Pancreas (tissue), 10 donors: ENCODE results near the gene SLC25A44. TPM values are rescaled to one million over a fixed set of nuclear protein-coding genes. Genes with fewer than 3 reads are reported as not detected.

Experiments used
- ATAC-seq, 4 donors: fragments of 200-7000 bp; cut with Tn5 transposase; one replicate each; pipeline versions ENCODE4 v1.8.0 to v1.9.1; 2020; ENCODE audit warnings: mild to moderate bottlenecking in 4 of 4, moderate library complexity in 4 of 4
- DNase-seq, 6 donors: peaks; one replicate each; pipeline ENCODE4 v3.0.0-alpha.2; 2020
- FAIRE-seq: peaks from 2 replicates; lab custom pipeline; 2012; peaks lifted over from hg19 to GRCh38; lab: Jason Lieb, UNC
- H3K27ac ChIP-seq, 4 donors: fragments of 200-600 bp; sonication (generic); 1 replicate in 3 of 4; 2 replicates in 1 of 4; pipeline versions ENCODE4 v1.5.0 to v1.8.0; 2020
- H3K27me3 ChIP-seq, 4 donors: fragments of 200-600 bp; one replicate each; pipeline ENCODE4 v1.8.0; 2021
- H3K36me3 ChIP-seq, 3 donors: fragments of 200-600 bp; sonication (generic) in 1 of 3; one replicate each; pipeline versions ENCODE4 v1.5.0 to v1.8.0; 2020 to 2021
- H3K4me1 ChIP-seq, 3 donors: fragments of 200-600 bp; one replicate each; pipeline ENCODE4 v1.8.0; 2021
- H3K4me3 ChIP-seq, 4 donors: fragments of 200-600 bp; sonication (generic) in 2 of 4; one replicate each; pipeline versions ENCODE4 v1.5.0 to v1.8.0; 2020 to 2021
- H3K9me3 ChIP-seq, 4 donors: fragments of 200-600 bp; one replicate each; pipeline ENCODE4 v1.8.0; 2021
- WGBS, 2 donors: extraction: QIAGEN DNeasy Blood & Tissue Kit; methylation state at CpG; one replicate each; pipeline ENCODE4 v1.1.7; 2013; 5-methylcytosine and 5-hydroxymethylcytosine counted together
- intact Hi-C, 3 donors: fragments of 100-400 bp; cut with DNase I; formaldehyde crosslinking; loops; one replicate each; pipeline versions ENCODE4 v1.11.1 to v1.14.2; 2022
- polyA plus RNA-seq, 2 donors: library from polyadenylated mRNA; stranded (reverse); fragments of 200-250 nt; gene quantifications; one replicate each; pipeline ENCODE4 v1.2.3, GENCODE V29; 2013
- total RNA-seq, 6 donors: library from RNA; stranded (reverse); fragmentation: NEBNext Ultra II Directional in 4 of 6; extraction: Animal tissue kit (Norgen Biotek cat#: 25700) in 4 of 6; gene quantifications; one replicate each; pipeline versions ENCODE4 v1.2.1 to v1.2.4, GENCODE V29; 2021 to 2023
- TF ChIP-seq, protein P1 (sequence below), 4 donors: fragments of 200-600 bp; sonication (generic) in 3 of 4; IDR thresholded peaks; one replicate each; pipeline versions ENCODE4 v1.5.0 to v1.8.0; 2021; ENCODE audit warnings: antibody characterized with exemption in 4 of 4
- donor health status: healthy with polysubstance abuse.
- donor health status: DM: no; HTN: no; CAD: no; lungs with moderate emphysema.
- donor health status: DM: no; HTN: no; CAD: no.
- donor health status: control.
- donor health status: control.
- donor health status: Bipolar disorder and iron deficiency.
- donor health status: DM: yes; HTN: yes; CAD: no.
- donor health status: DM: no; HTN: no; CAD: no.
- donor health status: DM: no; HTN: no; CAD: no.
- donor health status: DM: yes; HTN: yes; CAD: no.

Gene SLC25A44
- total and polyA plus RNA-seq, 8 donors, result 4.0 to 11.4 (median 6.7) TPM

DNA sequence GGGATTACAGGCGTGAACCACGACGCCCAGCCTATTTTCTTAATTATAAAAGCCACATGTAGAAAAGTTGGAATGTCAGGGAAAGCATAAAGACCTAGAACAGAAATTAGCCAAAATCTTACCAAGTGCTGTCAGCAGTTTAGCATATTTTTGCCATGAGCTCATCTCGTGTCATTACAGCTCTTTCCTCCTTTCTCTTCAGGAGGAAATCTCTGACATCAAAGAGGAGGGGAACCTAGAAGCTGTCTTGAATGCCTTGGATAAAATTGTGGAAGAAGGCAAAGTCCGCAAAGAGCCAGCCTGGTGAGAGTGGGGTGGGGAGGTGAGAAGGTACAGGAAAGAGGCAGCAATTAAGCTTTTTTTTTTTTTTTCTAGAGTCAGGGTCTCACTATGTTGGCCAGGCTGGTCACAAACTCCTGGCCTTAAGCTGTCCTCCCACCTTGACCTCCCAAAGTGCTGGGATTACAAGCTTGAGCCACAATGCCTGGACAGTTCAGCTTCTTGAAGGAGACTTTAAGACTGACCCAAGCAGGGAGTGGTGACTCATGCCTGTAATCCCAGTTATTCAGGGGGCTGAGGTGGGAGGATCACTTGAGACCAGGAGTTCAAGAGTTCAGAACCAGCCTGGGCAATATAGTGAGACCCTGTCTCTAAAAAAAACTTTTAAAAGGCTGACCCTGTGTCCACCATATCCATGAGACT, 39.7 kb downstream of the SLC25A44 start:
- Histone ChIP-seq H3K36me3 (peaks cover 2 to 19% (median 16%) of the 10 kb centered on the region in 3 donors), H3K4me3 (no peak overlapping the region), H3K27me3 (no peaks in the 10 kb centered on the region), H3K9me3 (no peaks in the 10 kb centered on the region), H3K27ac (no peak overlapping the region), H3K4me1 (no peaks in the 10 kb centered on the region)
- TF ChIP-seq, protein P1, sequence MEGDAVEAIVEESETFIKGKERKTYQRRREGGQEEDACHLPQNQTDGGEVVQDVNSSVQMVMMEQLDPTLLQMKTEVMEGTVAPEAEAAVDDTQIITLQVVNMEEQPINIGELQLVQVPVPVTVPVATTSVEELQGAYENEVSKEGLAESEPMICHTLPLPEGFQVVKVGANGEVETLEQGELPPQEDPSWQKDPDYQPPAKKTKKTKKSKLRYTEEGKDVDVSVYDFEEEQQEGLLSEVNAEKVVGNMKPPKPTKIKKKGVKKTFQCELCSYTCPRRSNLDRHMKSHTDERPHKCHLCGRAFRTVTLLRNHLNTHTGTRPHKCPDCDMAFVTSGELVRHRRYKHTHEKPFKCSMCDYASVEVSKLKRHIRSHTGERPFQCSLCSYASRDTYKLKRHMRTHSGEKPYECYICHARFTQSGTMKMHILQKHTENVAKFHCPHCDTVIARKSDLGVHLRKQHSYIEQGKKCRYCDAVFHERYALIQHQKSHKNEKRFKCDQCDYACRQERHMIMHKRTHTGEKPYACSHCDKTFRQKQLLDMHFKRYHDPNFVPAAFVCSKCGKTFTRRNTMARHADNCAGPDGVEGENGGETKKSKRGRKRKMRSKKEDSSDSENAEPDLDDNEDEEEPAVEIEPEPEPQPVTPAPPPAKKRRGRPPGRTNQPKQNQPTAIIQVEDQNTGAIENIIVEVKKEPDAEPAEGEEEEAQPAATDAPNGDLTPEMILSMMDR (IDR thresholded peaks at IDR 0.05), result no peak
- WGBS, 2 donors, result 90 to 92% methylated on average over 5 of the region's 5 CpGs
- ATAC-seq, result no peak
- intact Hi-C loops, result loop anchor here in 1 of 3 donors (10.0 kb wide), 1 partner anchor 89 kb away; no protein-coding TSS in a partner anchor
- FAIRE-seq, result no peak
- no peak for DNase-seq

DNA sequence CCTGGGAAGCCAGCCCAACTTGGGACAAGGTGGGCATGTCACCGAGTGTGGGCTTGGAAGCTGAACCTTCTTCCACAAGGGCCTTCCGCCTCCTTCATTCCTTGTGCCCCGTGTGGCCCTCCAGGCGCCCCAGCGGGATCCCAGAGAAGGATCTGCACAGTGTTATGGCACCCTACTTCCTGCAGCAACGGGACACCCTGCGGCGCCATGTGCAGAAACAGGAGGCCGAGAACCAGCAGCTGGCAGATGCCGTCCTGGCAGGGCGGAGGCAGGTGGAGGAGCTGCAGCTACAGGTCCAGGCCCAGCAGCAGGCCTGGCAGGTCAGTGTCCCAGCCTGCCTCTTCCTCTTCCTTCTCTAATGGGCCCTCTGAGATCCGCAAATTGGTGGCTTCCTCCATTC, 42.3 kb downstream of the SLC25A44 start:
- peaks cover 2 to 32% (median 16%) of the 10 kb centered on the region in 3 donors for H3K36me3 ChIP-seq
- intact Hi-C loops, result loop anchor here in 1 of 3 donors (10.0 kb wide), 1 partner anchor 91 kb away; no protein-coding TSS in a partner anchor
- no peaks in the 10 kb centered on the region for H3K27me3 ChIP-seq
- TF ChIP-seq, protein P1 (IDR thresholded peaks at IDR 0.05), result no peak
- no peak for DNase-seq
- FAIRE-seq, result no peak
- no peaks in the 10 kb centered on the region for H3K9me3 ChIP-seq
- no peaks in the 10 kb centered on the region for H3K4me1 ChIP-seq
- no peak for ATAC-seq
- H3K27ac ChIP-seq, result no peak overlapping the region
- H3K4me3 ChIP-seq, result no peak overlapping the region
- 91 to 96% methylated on average over 12 of the region's 12 CpGs for WGBS, 2 donors

DNA sequence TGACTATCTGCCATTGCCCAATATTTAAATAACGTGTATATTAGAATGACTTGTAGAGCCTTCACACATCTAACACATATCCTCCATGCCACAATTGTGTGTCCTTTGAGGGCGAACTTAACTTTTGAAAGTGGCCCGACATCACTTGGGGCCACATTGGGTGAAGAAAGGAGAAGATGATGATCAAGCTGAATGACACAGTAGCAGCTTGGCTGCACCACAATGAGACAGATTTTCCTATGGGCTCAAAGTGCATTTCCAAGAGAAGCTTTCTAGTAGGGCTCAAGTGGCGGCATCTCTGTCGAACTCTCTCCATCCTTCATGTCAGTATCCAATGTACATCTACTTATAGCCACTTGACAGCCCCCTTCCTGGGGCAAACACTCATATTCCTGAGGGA, 44.3 kb downstream of the SLC25A44 start:
- WGBS, 2 donors, result 89 to 93% methylated on average over 5 of the region's 5 CpGs
- Histone ChIP-seq H3K27me3 (no peaks in the 10 kb centered on the region), H3K4me3 (no peak overlapping the region), H3K9me3 (no peaks in the 10 kb centered on the region), H3K27ac (no peak overlapping the region), H3K4me1 (no peaks in the 10 kb centered on the region), H3K36me3 (peaks cover 2 to 32% (median 16%) of the 10 kb centered on the region in 3 donors)
- no peak for DNase-seq
- TF ChIP-seq, protein P1 (IDR thresholded peaks at IDR 0.05), result no peak
- intact Hi-C loops, result loop anchor here in 1 of 3 donors (10.0 kb wide), 1 partner anchor 93 kb away; no protein-coding TSS in a partner anchor
- ATAC-seq, result no peak
- no peak for FAIRE-seq

DNA sequence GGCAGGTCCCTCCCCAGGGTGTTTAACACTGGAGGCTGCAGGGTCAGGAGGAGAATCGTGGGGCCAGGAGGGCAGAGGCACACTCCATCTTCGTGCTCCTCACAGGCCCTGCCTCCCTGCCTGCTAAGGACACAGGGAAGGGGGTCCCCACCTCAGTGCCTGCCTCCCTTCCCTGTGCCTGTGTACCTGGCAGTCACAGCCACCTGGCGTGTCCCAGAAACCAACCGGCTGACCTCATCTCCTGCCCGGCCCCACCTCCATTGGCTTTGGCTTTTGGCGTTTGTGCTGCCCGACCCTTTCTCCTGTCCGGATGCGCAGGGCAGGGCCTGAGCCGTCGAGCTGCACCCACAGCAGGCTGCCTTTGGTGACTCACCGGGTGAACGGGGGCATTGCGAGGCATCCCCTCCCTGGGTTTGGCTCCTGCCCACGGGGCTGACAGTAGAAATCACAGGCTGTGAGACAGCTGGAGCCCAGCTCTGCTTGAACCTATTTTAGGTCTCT, 47.5 kb downstream of the SLC25A44 start:
- no peaks in the 10 kb centered on the region for H3K9me3 ChIP-seq
- WGBS, 2 donors, result 77 to 79% methylated on average over 15 of the region's 15 CpGs
- peaks cover 3 to 6% (median 6%) of the 10 kb centered on the region in 3 donors for H3K4me1 ChIP-seq
- DNase-seq (no peak), FAIRE-seq (no peak), ATAC-seq (no peak)
- no peak overlapping the region for H3K27ac ChIP-seq
- H3K27me3 ChIP-seq, result no peaks in the 10 kb centered on the region
- peaks cover 0 to 24% (median 16%) of the 10 kb centered on the region in 3 donors for H3K36me3 ChIP-seq
- no peak overlapping the region for H3K4me3 ChIP-seq
- TF ChIP-seq, protein P1 (IDR thresholded peaks at IDR 0.05), result no peak
- intact Hi-C loops, result no loop called here

DNA sequence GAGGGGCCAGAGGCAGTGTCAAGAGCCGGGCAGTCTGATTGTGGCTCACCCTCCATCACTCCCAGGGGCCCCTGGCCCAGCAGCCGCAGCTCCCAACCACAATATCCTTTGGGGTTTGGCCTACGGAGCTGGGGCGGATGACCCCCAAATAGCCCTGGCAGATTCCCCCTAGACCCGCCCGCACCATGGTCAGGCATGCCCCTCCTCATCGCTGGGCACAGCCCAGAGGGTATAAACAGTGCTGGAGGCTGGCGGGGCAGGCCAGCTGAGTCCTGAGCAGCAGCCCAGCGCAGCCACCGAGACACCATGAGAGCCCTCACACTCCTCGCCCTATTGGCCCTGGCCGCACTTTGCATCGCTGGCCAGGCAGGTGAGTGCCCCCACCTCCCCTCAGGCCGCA, 48.0 kb downstream of the SLC25A44 start, which contains the start of gene BGLAP:
Gene BGLAP (plus strand): TSS at position 259 of the 400 bp plus-strand sequence. CDS start 48 bp downstream, at position 307.
- intact Hi-C loops, result no loop called here
- no peak for DNase-seq
- Histone ChIP-seq H3K4me3 (no peak within 1 kb of the TSS), H3K27me3 (no peaks in the 10 kb centered on the region), H3K4me1 (peaks cover 3 to 6% (median 6%) of the 10 kb centered on the region in 3 donors), H3K27ac (no peak within 1 kb of the TSS), H3K9me3 (no peaks in the 10 kb centered on the region), H3K36me3 (peaks cover 0 to 21% (median 14%) of the 10 kb centered on the region in 3 donors)
- no peak for ATAC-seq
- TF ChIP-seq, protein P1 (IDR thresholded peaks at IDR 0.05), result no peak
- no peak for FAIRE-seq
- 87 to 89% methylated on average over 14 of the region's 14 CpGs for WGBS, 2 donors
